Neural cell (in vitro differentiated cells): ENCODE results near the gene TMPRSS11A. TPM values are rescaled to one million over a fixed set of nuclear protein-coding genes. Genes with fewer than 3 reads are reported as not detected.

ENCODE experiments used
- H2AFZ ChIP-seq: fragments of 200-600, 300-800 bp; sonication (generic), shearing (Covaris generic); 2 replicates; pipeline ENCODE4 v1.6.0; 2014; ENCODE audit warnings: low read depth, mild to moderate bottlenecking, antibody characterized with exemption, low read length, moderate library complexity
- H3F3A ChIP-seq: fragments of 200-600 bp; shearing (Covaris generic); 2 replicates; pipeline ENCODE4 v1.6.1; 2016; ENCODE audit warnings: mild to moderate bottlenecking, moderate library complexity, mixed read lengths, antibody characterized with exemption, low read length; ENCODE audit not compliant: insufficient read depth, poor library complexity, severe bottlenecking
- H3K27ac ChIP-seq: fragments of 200-600, 300-800 bp; sonication (generic), shearing (Covaris generic); 2 replicates; pipeline ENCODE4 v1.5.1; 2014; ENCODE audit warnings: mild to moderate bottlenecking, low read length, moderate library complexity
- H3K27me3 ChIP-seq: fragments of 300-800, 200-600 bp; sonication (generic), shearing (Covaris generic); 2 replicates; pipeline ENCODE4 v1.6.0; 2014; ENCODE audit warnings: mild to moderate bottlenecking, low read depth, low read length, moderate library complexity; ENCODE audit not compliant: insufficient read depth
- H3K36me3 ChIP-seq: fragments of 300-800, 200-600 bp; sonication (generic), shearing (Covaris generic); 2 replicates; pipeline ENCODE4 v1.5.1; 2014; ENCODE audit warnings: mild to moderate bottlenecking, antibody characterized with exemption, low read length, moderate library complexity; ENCODE audit not compliant: insufficient read depth
- H3K4me2 ChIP-seq: fragments of 300-800, 200-600 bp; sonication (generic), shearing (Covaris generic); 2 replicates; pipeline ENCODE4 v1.6.0; 2014; ENCODE audit warnings: mild to moderate bottlenecking, low read length
- H3K4me3 ChIP-seq: fragments of 300-800, 200-600 bp; sonication (generic), shearing (Covaris generic); 2 replicates; pipeline ENCODE4 v1.5.1; 2014; ENCODE audit warnings: mild to moderate bottlenecking, low read length, moderate library complexity
- H3K79me2 ChIP-seq: fragments of 200-600 bp; shearing (Covaris generic); replicated peaks from 2 replicates; pipeline ENCODE4 v1.6.0; 2014; ENCODE audit warnings: mild to moderate bottlenecking, low read length, moderate library complexity; ENCODE audit not compliant: insufficient read depth
- H3K9ac ChIP-seq: fragments of 300-800, 200-600 bp; sonication (generic), shearing (Covaris generic); 2 replicates; pipeline ENCODE4 v1.6.1; 2016; ENCODE audit warnings: mild to moderate bottlenecking, low read length, mixed read lengths
- H3K9me2 ChIP-seq: fragments of 200-600 bp; shearing (Covaris generic); 2 replicates; pipeline ENCODE4 v1.6.1; 2016; ENCODE audit warnings: mild to moderate bottlenecking, low read length, mixed read lengths; ENCODE audit not compliant: insufficient read depth
- H3K9me3 ChIP-seq: fragments of 200-600, 300-800 bp; sonication (generic), shearing (Covaris generic); 2 replicates; pipeline ENCODE4 v1.6.1; 2016; ENCODE audit warnings: mild to moderate bottlenecking, mixed run types, low read length, moderate library complexity, mixed read lengths
- H4K20me1 ChIP-seq: fragments of 200-600 bp; shearing (Covaris generic); 2 replicates; pipeline ENCODE4 v1.6.1; 2016; ENCODE audit warnings: mild to moderate bottlenecking, mixed run types; ENCODE audit not compliant: insufficient read depth
- CTCF ChIP-seq: fragments of 450-650 bp; IDR thresholded peaks from 2 replicates; pipeline ENCODE4 v1.5.1; 2014; ENCODE audit warnings: antibody characterized with exemption, mild to moderate bottlenecking, moderate library complexity; ENCODE audit not compliant: poor library complexity, severe bottlenecking
- EP300 ChIP-seq: fragments of 450-650 bp; conservative IDR thresholded peaks from 2 replicates; pipeline ENCODE4 v1.6.1; 2014; ENCODE audit warnings: antibody characterized with exemption, mild to moderate bottlenecking, moderate library complexity; ENCODE audit not compliant: poor library complexity, severe bottlenecking
- EZH2 ChIP-seq: fragments of 200-600, 300-800 bp; shearing (Covaris generic), sonication (generic); IDR thresholded peaks from 2 replicates; pipeline ENCODE4 v1.6.1; 2014; ENCODE audit warnings: antibody characterized with exemption, low read length, borderline replicate concordance, mild to moderate bottlenecking; ENCODE audit not compliant: insufficient read depth, poor library complexity, severe bottlenecking
- MXI1 ChIP-seq: fragments of 450-650 bp; conservative IDR thresholded peaks from 2 replicates; pipeline ENCODE4 v1.6.1; 2014; ENCODE audit warnings: antibody characterized with exemption, mild to moderate bottlenecking; ENCODE audit not compliant: poor library complexity, severe bottlenecking
- POLR2AphosphoS5 ChIP-seq: IDR thresholded peaks from 2 replicates; pipeline ENCODE4 v1.6.1; 2012
- RAD21 ChIP-seq: fragments of 450-650 bp; conservative IDR thresholded peaks from 2 replicates; pipeline ENCODE4 v1.6.1; 2014; ENCODE audit warnings: antibody characterized with exemption, mild to moderate bottlenecking, moderate library complexity
- REST ChIP-seq: IDR thresholded peaks from 2 replicates; pipeline ENCODE4 v1.6.1; 2012; ENCODE audit warnings: borderline replicate concordance
- SMC3 ChIP-seq: fragments of 450-650 bp; conservative IDR thresholded peaks from 2 replicates; pipeline ENCODE4 v1.6.1; 2014; ENCODE audit warnings: antibody characterized with exemption, mild to moderate bottlenecking, moderate library complexity; ENCODE audit not compliant: poor library complexity
- TAF1 ChIP-seq: IDR thresholded peaks from 2 replicates; pipeline ENCODE4 v1.6.1; 2012; ENCODE audit warnings: low read depth
- polyA plus RNA-seq: library from polyadenylated mRNA; depleted of rRNA; stranded (reverse); fragments of >200 nt; gene quantifications from 2 replicates; pipeline ENCODE4 v1.2.3, GENCODE V29; 2014

The TMPRSS11A gene
- polyA plus RNA-seq, 1 donor from 2014 or later: not detected

- no peak overlapping the region for H3K27ac ChIP-seq
- no peaks in the 10 kb centered on the region for H3K9me3 ChIP-seq
- no peak overlapping the region for H3K4me2 ChIP-seq
- H4K20me1 ChIP-seq: no peaks in the 10 kb centered on the region
- H3K79me2 ChIP-seq: no peaks in the 10 kb centered on the region
- H3K9ac ChIP-seq: no peak overlapping the region
- H3F3A ChIP-seq: no peaks in the 10 kb centered on the region
- no peak for TF ChIP-seq CTCF
- TF ChIP-seq EP300: no peak
- no peak for TF ChIP-seq TAF1
- TF ChIP-seq EZH2: no peak
- TF ChIP-seq RAD21: no peak
- TF ChIP-seq SMC3: no peak
- no peak for TF ChIP-seq POLR2AphosphoS5
- no peak for TF ChIP-seq MXI1
- no peak for TF ChIP-seq REST
- H3K9me2 ChIP-seq: no peaks in the 10 kb centered on the region
- H3K27me3 ChIP-seq: no peaks in the 10 kb centered on the region
- H2AFZ ChIP-seq: no peak overlapping the region
- H3K4me3 ChIP-seq: no peak overlapping the region
- no peaks in the 10 kb centered on the region for H3K36me3 ChIP-seq
These were observed 8.4 kb downstream of the TMPRSS11A start for GRCh38 chr4:67954890-67955289.

- no peak overlapping the region for H3K4me2 ChIP-seq
- no peaks in the 10 kb centered on the region for H4K20me1 ChIP-seq
- no peaks in the 10 kb centered on the region for H3K27me3 ChIP-seq
- H2AFZ ChIP-seq: no peak overlapping the region
- H3K9me2 ChIP-seq: no peaks in the 10 kb centered on the region
- no peak overlapping the region for H3K9ac ChIP-seq
- no peak for TF ChIP-seq CTCF
- TF ChIP-seq MXI1: no peak
- TF ChIP-seq REST: no peak
- no peak for TF ChIP-seq TAF1
- TF ChIP-seq RAD21: no peak
- no peak for TF ChIP-seq EP300
- TF ChIP-seq POLR2AphosphoS5: no peak
- no peak for TF ChIP-seq SMC3
- no peak for TF ChIP-seq EZH2
- no peaks in the 10 kb centered on the region for H3F3A ChIP-seq
- H3K27ac ChIP-seq: no peak overlapping the region
- H3K4me3 ChIP-seq: no peak overlapping the region
- H3K9me3 ChIP-seq: no peaks in the 10 kb centered on the region
- no peaks in the 10 kb centered on the region for H3K79me2 ChIP-seq
- no peaks in the 10 kb centered on the region for H3K36me3 ChIP-seq
These were observed 22.2 kb downstream of the TMPRSS11A start for GRCh38 chr4:67941074-67941473.
